Ishikawa (cell line): ENCODE results near the gene RSBN1L.

Experiments used
- CEBPB ChIP-seq: IDR thresholded peaks from 2 replicates; pipeline ENCODE4 v1.6.1; 2012
- CREB1 ChIP-seq: IDR thresholded peaks from 2 replicates; pipeline ENCODE4 v1.6.1; 2012; ENCODE audit warnings: low read depth
- EP300 ChIP-seq: IDR thresholded peaks from 2 replicates; pipeline ENCODE4 v1.6.1; 2012; ENCODE audit warnings: borderline replicate concordance
- FOXM1 ChIP-seq: IDR thresholded peaks from 2 replicates; pipeline ENCODE4 v1.6.1; 2012; ENCODE audit warnings: low read depth, borderline replicate concordance
- MAX ChIP-seq: IDR thresholded peaks from 2 replicates; pipeline ENCODE4 v1.6.1; 2012
- NFIC ChIP-seq: IDR thresholded peaks from 2 replicates; pipeline ENCODE4 v1.6.1; 2012
- TCF12 ChIP-seq: IDR thresholded peaks from 2 replicates; pipeline ENCODE4 v1.6.1; 2012; ENCODE audit warnings: low read depth
- YY1 ChIP-seq: IDR thresholded peaks from 2 replicates; pipeline ENCODE4 v1.6.1; 2012; ENCODE audit warnings: low read depth

- TF ChIP-seq CEBPB (no peak), FOXM1 (no peak), YY1 (no peak), MAX (no peak), EP300 (no peak), TCF12 (no peak), NFIC (no peak), CREB1 (no peak)
Observed at GRCh38 chr7:77655356-77655755, 40.9 kb upstream of the RSBN1L start.
